Activated T-helper 2 cell treated with anti-CD3 and anti-CD28 coated beads, Interferon-gamma antibody, Interleukin-2, Interleukin-4, amounts not matched to agents 10 μg/mL and 5 μg/mL and 100 μg/mL, durations not matched to agents 14 hours and 24 hours and 36 hours (primary cell): ENCODE measurements around the gene PAPPA2. TPM values are rescaled to one million over a fixed set of nuclear protein-coding genes. Genes with fewer than 3 reads are reported as not detected.

Source experiments
- DNase-seq: peaks from one replicate; pipeline ENCODE4 v3.0.0; 2021; ENCODE audit warnings: low spot score
- H3K27ac Mint-ChIP-seq: one replicate; pipeline ENCODE4 v1.8.0; 2021; ENCODE audit warnings: mixed read lengths
- H3K27me3 Mint-ChIP-seq: one replicate; pipeline ENCODE4 v1.8.0; 2021; ENCODE audit warnings: low read depth, mixed read lengths
- H3K36me3 Mint-ChIP-seq: one replicate; pipeline ENCODE4 v1.8.0; 2021; ENCODE audit warnings: low read depth, mixed read lengths
- H3K4me1 Mint-ChIP-seq: one replicate; pipeline ENCODE4 v1.8.0; 2021; ENCODE audit warnings: low read depth, mixed read lengths
- H3K4me3 Mint-ChIP-seq: one replicate; pipeline ENCODE4 v1.8.0; 2021; ENCODE audit warnings: low read depth, mild to moderate bottlenecking, moderate library complexity, mixed read lengths
- H3K9me3 Mint-ChIP-seq: one replicate; pipeline ENCODE4 v1.8.0; 2021; ENCODE audit warnings: mixed read lengths
- intact Hi-C: fragments of 100-400 bp; cut with micrococcal nuclease; formaldehyde crosslinking; loops from one replicate; pipeline ENCODE4 v1.15.1; 2023
- total RNA-seq: library from RNA; stranded (reverse); gene quantifications from 2 replicates; pipeline ENCODE4 v1.2.3, GENCODE V29; 2022

Gene PAPPA2
- total RNA-seq, 1 donor from 2014 or later, result 0.05 TPM

GRCh38 chr1:176701151-176701866, 238.3 kb downstream of the PAPPA2 start:
- DNase-seq, result no peak
- Mint-ChIP-seq H3K9me3 (no peaks in the 10 kb centered on the region), H3K36me3 (no peaks in the 10 kb centered on the region), H3K4me3 (no peak overlapping the region), H3K4me1 (no peaks in the 10 kb centered on the region), H3K27ac (no peak overlapping the region), H3K27me3 (no peaks in the 10 kb centered on the region)
- intact Hi-C loops, result no loop called here

GRCh38 chr1:176702901-176703300, 239.9 kb downstream of the PAPPA2 start:
- no peaks in the 10 kb centered on the region for H3K4me1 Mint-ChIP-seq
- no peaks in the 10 kb centered on the region for H3K27me3 Mint-ChIP-seq
- H3K36me3 Mint-ChIP-seq, result no peaks in the 10 kb centered on the region
- no peak overlapping the region for H3K4me3 Mint-ChIP-seq
- no peaks in the 10 kb centered on the region for H3K9me3 Mint-ChIP-seq
- no peak for DNase-seq
- H3K27ac Mint-ChIP-seq, result no peak overlapping the region
- intact Hi-C loops, result no loop called here

GRCh38 chr1:176705585-176705984, 242.6 kb downstream of the PAPPA2 start:
- Mint-ChIP-seq H3K4me3 (no peak overlapping the region), H3K27ac (no peak overlapping the region), H3K4me1 (no peaks in the 10 kb centered on the region), H3K9me3 (no peaks in the 10 kb centered on the region), H3K36me3 (no peaks in the 10 kb centered on the region), H3K27me3 (no peaks in the 10 kb centered on the region)
- no peak for DNase-seq
- intact Hi-C loops, result no loop called here

- no peaks in the 10 kb centered on the region for H3K27me3 Mint-ChIP-seq
- intact Hi-C loops, result no loop called here
- H3K4me1 Mint-ChIP-seq, result no peaks in the 10 kb centered on the region
- no peaks in the 10 kb centered on the region for H3K9me3 Mint-ChIP-seq
- no peak for DNase-seq
- H3K4me3 Mint-ChIP-seq, result no peak overlapping the region
- no peak overlapping the region for H3K27ac Mint-ChIP-seq
- no peaks in the 10 kb centered on the region for H3K36me3 Mint-ChIP-seq
These were observed 254.2 kb downstream of the PAPPA2 start for GRCh38 chr1:176717066-176717750.

- Mint-ChIP-seq H3K9me3 (no peaks in the 10 kb centered on the region), H3K27me3 (no peaks in the 10 kb centered on the region), H3K4me3 (no peak overlapping the region), H3K27ac (no peak overlapping the region), H3K36me3 (no peaks in the 10 kb centered on the region), H3K4me1 (no peaks in the 10 kb centered on the region)
- intact Hi-C loops, result no loop called here
- no peak for DNase-seq
These were observed 256.5 kb downstream of the PAPPA2 start for GRCh38 chr1:176719447-176719846.

- H3K4me3 Mint-ChIP-seq, result no peak overlapping the region
- H3K9me3 Mint-ChIP-seq, result no peaks in the 10 kb centered on the region
- no peak overlapping the region for H3K27ac Mint-ChIP-seq
- H3K36me3 Mint-ChIP-seq, result no peaks in the 10 kb centered on the region
- intact Hi-C loops, result no loop called here
- DNase-seq, result no peak
- no peaks in the 10 kb centered on the region for H3K27me3 Mint-ChIP-seq
- no peaks in the 10 kb centered on the region for H3K4me1 Mint-ChIP-seq
These were observed 257.9 kb downstream of the PAPPA2 start for GRCh38 chr1:176720838-176721237.

- Mint-ChIP-seq H3K36me3 (no peaks in the 10 kb centered on the region), H3K9me3 (no peaks in the 10 kb centered on the region), H3K4me3 (no peak overlapping the region), H3K27me3 (no peaks in the 10 kb centered on the region), H3K4me1 (no peaks in the 10 kb centered on the region), H3K27ac (no peak overlapping the region)
- DNase-seq, result no peak
- intact Hi-C loops, result no loop called here
These were observed 270.7 kb downstream of the PAPPA2 start for GRCh38 chr1:176733661-176734060.

- intact Hi-C loops, result no loop called here
- H3K4me3 Mint-ChIP-seq, result no peak overlapping the region
- DNase-seq, result no peak
- no peaks in the 10 kb centered on the region for H3K9me3 Mint-ChIP-seq
- H3K27me3 Mint-ChIP-seq, result no peaks in the 10 kb centered on the region
- H3K27ac Mint-ChIP-seq, result no peak overlapping the region
- no peaks in the 10 kb centered on the region for H3K36me3 Mint-ChIP-seq
- no peaks in the 10 kb centered on the region for H3K4me1 Mint-ChIP-seq
These were observed 272.2 kb downstream of the PAPPA2 start for GRCh38 chr1:176735201-176735600.

- DNase-seq, result no peak
- intact Hi-C loops, result no loop called here
- Mint-ChIP-seq H3K36me3 (no peaks in the 10 kb centered on the region), H3K4me3 (no peak overlapping the region), H3K27me3 (no peaks in the 10 kb centered on the region), H3K27ac (no peak overlapping the region), H3K9me3 (no peaks in the 10 kb centered on the region), H3K4me1 (no peaks in the 10 kb centered on the region)
These were observed 273.0 kb downstream of the PAPPA2 start for GRCh38 chr1:176736015-176736414.

- Mint-ChIP-seq H3K4me1 (no peaks in the 10 kb centered on the region), H3K4me3 (no peak overlapping the region), H3K36me3 (no peaks in the 10 kb centered on the region), H3K27me3 (no peaks in the 10 kb centered on the region), H3K9me3 (no peaks in the 10 kb centered on the region), H3K27ac (no peak overlapping the region)
- intact Hi-C loops, result no loop called here
- no peak for DNase-seq
These were observed 278.2 kb downstream of the PAPPA2 start for GRCh38 chr1:176741181-176741580.

GRCh38 chr1:176742322-176742721, 279.3 kb downstream of the PAPPA2 start:
- Mint-ChIP-seq H3K9me3 (no peaks in the 10 kb centered on the region), H3K27me3 (no peaks in the 10 kb centered on the region), H3K4me1 (no peaks in the 10 kb centered on the region), H3K36me3 (no peaks in the 10 kb centered on the region), H3K4me3 (no peak overlapping the region), H3K27ac (no peak overlapping the region)
- intact Hi-C loops, result no loop called here
- no peak for DNase-seq

GRCh38 chr1:176744142-176744541, 281.2 kb downstream of the PAPPA2 start:
- H3K36me3 Mint-ChIP-seq, result no peaks in the 10 kb centered on the region
- no peak for DNase-seq
- intact Hi-C loops, result no loop called here
- no peak overlapping the region for H3K4me3 Mint-ChIP-seq
- no peak overlapping the region for H3K27ac Mint-ChIP-seq
- H3K9me3 Mint-ChIP-seq, result no peaks in the 10 kb centered on the region
- H3K27me3 Mint-ChIP-seq, result no peaks in the 10 kb centered on the region
- H3K4me1 Mint-ChIP-seq, result no peaks in the 10 kb centered on the region

- no peaks in the 10 kb centered on the region for H3K36me3 Mint-ChIP-seq
- no peaks in the 10 kb centered on the region for H3K4me1 Mint-ChIP-seq
- H3K27me3 Mint-ChIP-seq, result no peaks in the 10 kb centered on the region
- no peak overlapping the region for H3K27ac Mint-ChIP-seq
- H3K4me3 Mint-ChIP-seq, result no peak overlapping the region
- no peaks in the 10 kb centered on the region for H3K9me3 Mint-ChIP-seq
- no peak for DNase-seq
- intact Hi-C loops, result no loop called here
These were observed 283.0 kb downstream of the PAPPA2 start for GRCh38 chr1:176745945-176746344.
